Endothelial cell (in vitro differentiated cells): Measurements from ENCODE around the gene SDR42E1. TPM values are rescaled to one million over a fixed set of nuclear protein-coding genes. Genes with fewer than 3 reads are reported as not detected.

Experiments used
- DNase-seq: peaks from one replicate; pipeline ENCODE4 v3.0.0; 2021; ENCODE audit warnings: low spot score
- H3K27ac Mint-ChIP-seq: one replicate; pipeline ENCODE4 v1.8.0; 2021; ENCODE audit warnings: mixed read lengths, inconsistent platforms; ENCODE audit not compliant: unreplicated experiment
- H3K27me3 Mint-ChIP-seq: one replicate; pipeline ENCODE4 v1.8.0; 2021; ENCODE audit warnings: mild to moderate bottlenecking, moderate library complexity, mixed read lengths, inconsistent platforms; ENCODE audit not compliant: unreplicated experiment
- H3K36me3 Mint-ChIP-seq: one replicate; pipeline ENCODE4 v1.8.0; 2021; ENCODE audit warnings: mild to moderate bottlenecking, low read depth, mixed read lengths, inconsistent platforms; ENCODE audit not compliant: unreplicated experiment
- H3K4me1 Mint-ChIP-seq: one replicate; pipeline ENCODE4 v1.8.0; 2021; ENCODE audit warnings: mild to moderate bottlenecking, mixed read lengths, inconsistent platforms; ENCODE audit not compliant: unreplicated experiment
- H3K4me3 Mint-ChIP-seq: one replicate; pipeline ENCODE4 v1.8.0; 2021; ENCODE audit warnings: mild to moderate bottlenecking, mixed read lengths, inconsistent platforms; ENCODE audit not compliant: unreplicated experiment
- H3K9me3 Mint-ChIP-seq: one replicate; pipeline ENCODE4 v1.8.0; 2021; ENCODE audit warnings: mixed read lengths, inconsistent platforms; ENCODE audit not compliant: unreplicated experiment
- CTCF ChIP-seq: fragments of 200-600 bp; sonication (generic); IDR thresholded peaks from one replicate; pipeline ENCODE4 v1.5.0; 2021; ENCODE audit warnings: antibody characterized with exemption; ENCODE audit not compliant: unreplicated experiment
- total RNA-seq: library from RNA; stranded (reverse); fragmentation: NEBNext Ultra II Directional; extraction: Animal tissue kit (Norgen Biotek cat#: 25700); gene quantifications from one replicate; pipeline ENCODE4 v1.2.1, GENCODE V29; 2021; ENCODE audit not compliant: unreplicated experiment

SDR42E1 gene
- total RNA-seq, 1 donor from 2014 or later: 0.74 TPM

GRCh38 chr16:82049484-82049883 is 38.2 kb upstream of the SDR42E1 start:
- H3K9me3 Mint-ChIP-seq: no peaks in the 10 kb centered on the region
- no peak overlapping the region for H3K4me3 Mint-ChIP-seq
- TF ChIP-seq CTCF: no peak
- DNase-seq: no peak
- no peaks in the 10 kb centered on the region for H3K36me3 Mint-ChIP-seq
- H3K27ac Mint-ChIP-seq: no peak overlapping the region
- H3K4me1 Mint-ChIP-seq: peaks cover 4% of the 10 kb centered on the region
- H3K27me3 Mint-ChIP-seq: no peaks in the 10 kb centered on the region

GRCh38 chr16:82047787-82048186 is 36.5 kb upstream of the SDR42E1 start:
- no peaks in the 10 kb centered on the region for H3K27me3 Mint-ChIP-seq
- H3K9me3 Mint-ChIP-seq: no peaks in the 10 kb centered on the region
- no peak overlapping the region for H3K4me3 Mint-ChIP-seq
- no peak for TF ChIP-seq CTCF
- H3K4me1 Mint-ChIP-seq: peaks cover 4% of the 10 kb centered on the region
- H3K27ac Mint-ChIP-seq: no peak overlapping the region
- no peak for DNase-seq
- H3K36me3 Mint-ChIP-seq: no peaks in the 10 kb centered on the region

GRCh38 chr16:82047374-82047773 is 36.1 kb upstream of the SDR42E1 start:
- H3K27me3 Mint-ChIP-seq: no peaks in the 10 kb centered on the region
- DNase-seq: no peak
- no peak overlapping the region for H3K4me3 Mint-ChIP-seq
- no peak overlapping the region for H3K27ac Mint-ChIP-seq
- H3K4me1 Mint-ChIP-seq: peaks cover 4% of the 10 kb centered on the region
- no peaks in the 10 kb centered on the region for H3K9me3 Mint-ChIP-seq
- TF ChIP-seq CTCF: no peak
- no peaks in the 10 kb centered on the region for H3K36me3 Mint-ChIP-seq

DNA sequence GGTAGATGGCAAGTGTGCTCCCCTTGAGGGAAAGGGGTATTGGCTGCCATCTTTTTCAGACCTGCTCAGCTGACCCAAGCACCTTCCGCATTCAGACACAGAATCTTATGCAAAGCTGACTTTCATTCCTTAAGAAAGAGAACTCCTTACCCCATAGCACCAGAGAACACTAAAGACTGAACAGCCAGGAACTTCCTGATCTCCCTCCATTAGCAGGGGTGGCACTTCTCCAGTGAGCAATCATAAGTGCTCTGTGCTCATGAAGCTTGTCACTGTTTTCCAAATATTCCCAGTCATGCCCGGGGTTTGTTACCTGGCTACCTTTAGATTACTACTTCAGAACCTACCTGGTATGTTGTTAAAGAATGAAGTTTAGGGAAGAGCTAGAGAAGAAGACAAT is 35.7 kb upstream of the SDR42E1 start:
- H3K4me1 Mint-ChIP-seq: peaks cover 4% of the 10 kb centered on the region
- no peak overlapping the region for H3K4me3 Mint-ChIP-seq
- no peak for TF ChIP-seq CTCF
- H3K9me3 Mint-ChIP-seq: no peaks in the 10 kb centered on the region
- DNase-seq: no peak
- H3K36me3 Mint-ChIP-seq: no peaks in the 10 kb centered on the region
- H3K27ac Mint-ChIP-seq: no peak overlapping the region
- H3K27me3 Mint-ChIP-seq: no peaks in the 10 kb centered on the region

GRCh38 chr16:82046541-82046940 is 35.3 kb upstream of the SDR42E1 start:
- Mint-ChIP-seq H3K27me3 (no peaks in the 10 kb centered on the region), H3K9me3 (no peaks in the 10 kb centered on the region), H3K36me3 (no peaks in the 10 kb centered on the region), H3K4me3 (no peak overlapping the region), H3K4me1 (peaks cover 4% of the 10 kb centered on the region), H3K27ac (no peak overlapping the region)
- TF ChIP-seq CTCF: no peak
- no peak for DNase-seq
